HG02943 (cell line): ENCODE measurements around the gene ZNF594.
"Not testable (repeated sequence)": the region's sequence is repeated elsewhere in the genome, so short reads cannot be mapped to it uniquely, and the experiment has no call there.

Experiments
- ATAC-seq: cut with Tn5 transposase; IDR thresholded peaks from one replicate; pipeline ENCODE4 v1.9.1; 2021; ENCODE audit warnings: mild to moderate bottlenecking, low read depth, moderate library complexity; ENCODE audit not compliant: unreplicated experiment

The ZNF594 gene

DNA sequence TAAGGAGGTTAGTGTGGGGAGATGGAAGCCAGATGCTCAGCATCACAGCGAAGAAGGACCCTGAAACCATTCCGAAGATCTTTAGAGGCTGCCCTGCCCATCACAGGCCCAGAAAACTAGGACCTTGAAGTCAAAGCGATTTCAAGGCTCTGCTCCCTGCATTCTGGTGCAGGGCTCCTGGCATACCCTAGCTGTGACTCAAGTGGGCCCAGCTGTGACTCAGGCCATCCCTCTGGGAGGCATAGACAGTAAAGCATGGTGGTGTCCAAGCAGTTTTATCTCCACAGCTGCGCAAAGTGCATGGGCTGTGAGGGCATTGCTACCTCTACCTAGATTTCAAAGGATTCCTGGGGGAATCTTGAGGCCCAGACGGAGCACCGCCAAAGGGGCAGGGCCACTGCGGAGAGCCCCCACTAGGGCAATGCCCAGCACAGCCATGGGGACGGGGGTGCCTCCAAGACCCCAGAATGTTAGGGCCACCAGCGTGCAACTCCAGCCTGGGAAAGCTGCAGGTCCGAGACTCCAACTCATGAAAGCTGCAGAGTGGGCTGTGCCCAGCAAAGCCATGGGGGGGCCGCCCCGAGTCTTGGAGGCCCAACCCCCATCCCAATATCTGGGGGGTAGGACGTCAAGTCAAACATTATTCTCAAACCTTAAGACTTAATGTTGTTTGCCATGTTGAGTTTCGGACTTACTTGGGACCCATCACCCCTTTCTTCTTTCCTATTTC is 11.7 kb upstream of the ZNF594 start:
- ATAC-seq, result no peak

- ATAC-seq, result no peak
Measured at GRCh38 chr17:5201011-5201410, 9.3 kb upstream of the ZNF594 start.

DNA sequence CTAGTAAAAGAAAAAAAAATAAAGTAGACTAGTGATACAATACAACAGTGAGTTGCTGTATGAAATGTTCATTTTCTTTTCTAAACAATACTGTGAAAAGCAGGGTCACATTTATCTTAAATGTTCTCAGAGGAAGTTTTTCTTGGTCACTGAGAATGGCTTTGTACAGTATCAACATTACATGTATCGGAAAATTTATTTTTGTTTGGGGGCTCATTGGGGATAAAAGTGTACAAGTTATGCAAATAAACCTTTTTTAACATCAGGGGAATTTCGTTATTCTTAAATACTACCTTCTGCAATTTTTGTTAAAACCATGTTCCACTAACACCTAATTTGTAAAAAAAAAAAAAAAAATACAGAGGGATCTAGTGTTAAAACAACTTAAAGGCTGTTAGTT is 8.7 kb upstream of the ZNF594 start:
- no peak for ATAC-seq

GRCh38 chr17:5198472-5198871 is 6.8 kb upstream of the ZNF594 start:
- ATAC-seq, result no peak

DNA sequence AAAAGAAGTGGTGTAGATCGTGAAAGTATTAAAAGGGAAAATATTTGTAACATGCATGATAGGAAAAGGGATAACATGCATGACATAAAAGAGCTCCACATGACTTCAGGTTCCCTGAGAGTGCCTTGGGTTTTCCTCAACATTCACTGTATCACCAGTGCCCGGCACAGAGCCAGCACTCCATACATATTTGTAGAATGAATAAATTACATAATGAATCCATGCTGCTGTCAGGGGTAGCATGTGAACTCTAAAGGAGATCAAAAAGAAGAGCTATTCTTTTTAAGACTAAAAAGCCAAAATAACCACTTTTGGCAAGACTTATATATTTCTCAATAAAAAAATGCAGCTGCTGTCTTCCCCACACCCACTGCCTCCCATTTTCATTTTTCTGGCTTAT is 2.7 kb upstream of the ZNF594 start:
- ATAC-seq, result no peak

GRCh38 chr17:5184288-5184687 is 7.4 kb downstream of the ZNF594 start:
- ATAC-seq, result no peak

DNA sequence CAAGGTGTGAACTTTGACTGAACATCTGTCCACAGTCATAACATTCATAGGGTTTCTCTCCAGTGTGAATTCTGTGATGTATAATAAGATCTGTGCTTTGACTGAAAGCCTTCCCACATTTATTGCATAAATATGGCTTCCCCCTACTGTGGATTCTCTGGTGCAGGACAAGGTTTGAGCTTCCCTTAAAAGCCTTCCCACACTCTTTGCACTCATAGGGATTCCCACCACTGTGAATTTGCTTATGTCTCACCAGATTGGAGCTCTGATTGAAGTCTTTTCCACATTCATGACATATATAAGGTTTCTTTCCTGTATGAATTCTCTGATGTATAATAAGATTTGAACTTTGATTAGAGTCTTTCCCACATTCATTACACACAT is 8.3 kb downstream of the ZNF594 start:
- ATAC-seq, result no peak

GRCh38 chr17:5182597-5183409 is 8.9 kb downstream of the ZNF594 start:
- no peak for ATAC-seq

- ATAC-seq, result no peak
Measured at GRCh38 chr17:5181509-5182305, 10.0 kb downstream of the ZNF594 start.

- no peak for ATAC-seq
Measured at GRCh38 chr17:5179003-5179402, 12.7 kb downstream of the ZNF594 start.

- not testable (repeated sequence) for ATAC-seq
Measured at GRCh38 chr17:5175027-5175426, 16.6 kb downstream of the ZNF594 start.

- not testable (repeated sequence) for ATAC-seq
Measured at GRCh38 chr17:5165791-5166564, 25.7 kb downstream of the ZNF594 start.

DNA sequence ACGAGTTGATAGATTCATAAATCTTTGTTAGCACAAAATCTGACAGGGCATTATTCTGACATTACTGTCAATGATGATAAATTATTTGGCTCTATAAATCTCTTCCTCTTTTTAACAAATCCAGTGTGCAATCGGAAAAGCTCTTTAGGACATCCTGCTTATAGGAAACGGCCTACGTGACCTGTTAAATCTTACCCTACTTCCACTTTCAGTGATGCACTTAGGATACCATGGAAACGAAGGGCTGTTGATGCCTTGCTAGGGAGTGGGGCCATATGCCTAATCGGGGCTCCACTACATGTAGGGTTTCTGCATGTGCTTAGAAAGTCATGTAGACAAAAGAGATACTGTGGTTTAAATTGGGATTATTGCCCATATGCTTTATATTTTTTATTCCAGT is 27.2 kb downstream of the ZNF594 start:
- ATAC-seq, result no peak

- not testable (repeated sequence) for ATAC-seq
Measured at GRCh38 chr17:5161793-5162192, 29.9 kb downstream of the ZNF594 start.

DNA sequence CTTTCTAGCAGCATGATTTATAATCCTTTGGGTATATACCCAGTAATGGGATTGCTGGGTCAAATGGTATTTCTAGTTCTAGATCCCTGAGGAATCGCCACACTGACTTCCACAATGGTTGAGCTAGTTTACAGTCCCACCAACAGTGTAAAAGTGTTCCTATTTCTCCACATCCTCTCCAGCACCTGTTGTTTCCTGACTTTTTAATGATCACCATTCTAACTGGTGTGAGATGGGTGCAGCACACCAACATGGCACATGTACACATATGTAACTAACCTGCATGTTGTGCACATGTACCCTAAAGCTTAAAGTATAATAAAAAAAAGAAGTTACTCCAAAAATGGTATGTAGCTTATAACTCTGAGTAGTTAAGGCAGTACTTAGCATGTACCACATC is 31.0 kb downstream of the ZNF594 start:
- ATAC-seq, result not testable (repeated sequence)

DNA sequence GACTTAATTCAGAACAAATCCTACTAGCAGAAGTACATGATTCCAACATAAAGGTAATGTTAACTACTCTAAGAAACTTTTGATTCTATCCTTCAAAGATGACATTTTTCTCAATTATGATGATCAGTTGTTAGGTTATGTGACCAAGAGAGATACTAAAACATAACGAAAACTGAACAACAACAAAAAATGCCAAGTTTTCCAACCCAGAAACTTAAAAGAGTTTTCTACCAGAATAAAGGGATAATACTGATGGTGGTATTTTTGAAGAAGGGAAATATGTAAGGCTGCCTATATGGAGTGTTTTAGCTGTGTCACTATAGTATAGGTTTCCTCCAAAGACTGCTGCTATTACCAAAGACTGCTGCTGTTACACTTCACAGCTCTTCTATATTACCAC is 45.5 kb downstream of the ZNF594 start:
- ATAC-seq, result not testable (repeated sequence)

DNA sequence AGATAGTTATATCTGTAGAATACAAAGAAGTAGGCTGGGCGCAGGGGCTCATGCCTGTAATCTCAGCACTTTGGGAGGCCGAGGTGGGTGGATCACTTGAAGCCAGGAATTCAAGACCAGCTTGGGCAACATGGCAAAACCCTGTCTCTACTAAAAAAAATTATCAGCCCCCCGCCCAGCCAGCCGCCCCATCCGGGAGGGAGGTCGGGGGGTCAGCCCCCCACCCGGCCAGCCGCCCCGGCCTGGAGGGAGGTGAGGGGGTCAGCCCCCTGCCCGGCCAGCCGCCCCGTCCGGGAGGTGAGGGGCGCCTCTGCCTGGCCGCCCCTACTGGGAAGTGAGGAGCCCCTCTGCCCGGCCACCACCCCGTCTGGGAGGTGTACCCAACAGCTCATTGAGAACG is 48.8 kb downstream of the ZNF594 start:
- not testable (repeated sequence) for ATAC-seq

- no peak for ATAC-seq
Measured at GRCh38 chr17:5139458-5139732, 52.3 kb downstream of the ZNF594 start.

GRCh38 chr17:5138616-5139457 is 52.8 kb downstream of the ZNF594 start:
- no peak for ATAC-seq

- ATAC-seq, result not testable (repeated sequence)
Measured at GRCh38 chr17:5138198-5138544, 53.5 kb downstream of the ZNF594 start.
